ENCODE measurements around the gene PAXIP1. TPM values are rescaled to one million over a fixed set of nuclear protein-coding genes. Genes with fewer than 3 reads are reported as not detected.
A peak's percentile ranks its signal among the peaks of the same experiment; 100 is the strongest.

Gene PAXIP1
- total RNA-seq, 2 donors from 2014 or later = 10.9 to 14.0 TPM

GRCh38 chr7:154916856-154917807, 85.8 kb downstream of the PAXIP1 start:
- intact Hi-C loops (cut with DNase I, micrococcal nuclease) = no loop called here
- DNase-seq = no peak
- ATAC-seq = no peak

- intact Hi-C loops (cut with DNase I, micrococcal nuclease) = no loop called here
- ATAC-seq = no peak
- DNase-seq = no peak
Measured at GRCh38 chr7:154916381-154916780, 86.5 kb downstream of the PAXIP1 start.

- DNase-seq (no peak), ATAC-seq (no peak)
- intact Hi-C loops (cut with DNase I, micrococcal nuclease) = no loop called here
Measured at GRCh38 chr7:154915600-154915999, 87.3 kb downstream of the PAXIP1 start.

DNA sequence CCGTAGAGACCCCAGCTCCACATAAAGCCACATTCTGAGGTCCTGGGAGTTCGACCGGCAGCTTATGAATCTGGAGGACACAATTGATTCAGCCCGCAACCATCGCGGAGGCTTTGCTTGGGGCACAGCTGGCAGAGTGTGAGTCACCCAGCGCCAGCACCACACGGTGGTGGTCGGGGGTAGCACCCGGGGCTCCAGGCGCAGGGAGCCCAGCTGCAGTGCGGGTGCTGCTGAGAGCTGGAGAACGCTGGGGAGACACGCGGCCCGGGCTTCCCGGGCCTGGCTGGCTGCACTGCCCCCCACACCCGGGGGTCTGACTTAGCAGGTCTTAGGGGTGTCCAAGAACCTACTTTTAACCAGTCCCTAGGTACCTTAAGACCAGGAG, 87.9 kb downstream of the PAXIP1 start:
- intact Hi-C loops (cut with DNase I, micrococcal nuclease) = no loop called here
- no peak for ATAC-seq
- DNase-seq = no peak

GRCh38 chr7:154914308-154914995, 88.5 kb downstream of the PAXIP1 start:
- ATAC-seq = no peak
- DNase-seq = no peak
- intact Hi-C loops (cut with DNase I, micrococcal nuclease) = no loop called here

DNA sequence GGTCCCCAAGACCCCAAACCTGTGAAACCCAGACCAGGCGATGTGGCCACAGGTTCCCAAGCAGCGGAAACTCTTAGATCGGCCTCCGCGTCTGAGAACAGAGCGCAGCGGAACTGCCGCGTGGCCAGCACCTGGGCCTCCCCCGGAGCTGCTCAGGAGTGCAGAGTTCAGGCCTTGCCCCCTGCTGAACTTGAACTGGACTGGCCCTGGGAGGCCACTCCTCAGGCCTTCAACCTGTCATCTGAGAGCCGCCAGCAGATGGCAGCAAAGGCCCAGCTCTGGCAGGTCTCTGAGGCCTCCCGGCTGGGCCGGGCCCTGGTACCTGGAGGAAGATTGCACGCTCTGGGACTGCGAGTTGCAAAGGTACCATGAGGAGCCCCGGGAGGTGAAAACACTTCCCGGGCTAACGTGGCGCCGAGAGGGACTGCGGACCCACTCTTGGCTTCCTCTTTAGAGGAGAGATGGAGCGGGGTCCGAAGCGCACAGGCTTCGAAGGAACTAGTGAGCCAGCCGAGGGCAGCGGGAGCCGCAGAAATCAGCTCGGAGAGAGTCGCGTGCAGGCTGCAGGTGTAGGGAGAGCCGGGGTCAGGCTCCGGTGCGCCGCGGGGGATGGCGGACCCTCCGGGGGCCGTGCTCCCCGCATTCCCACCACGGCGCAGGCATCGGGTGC, 89.2 kb downstream of the PAXIP1 start:
- peak; percentile 99 for ATAC-seq
- intact Hi-C loops (cut with DNase I, micrococcal nuclease) = no loop called here
- DNase-seq = peak; percentile 69 to 95

GRCh38 chr7:154912871-154913637, 89.9 kb downstream of the PAXIP1 start:
- DNase-seq (no peak), ATAC-seq (no peak)
- intact Hi-C loops (cut with DNase I, micrococcal nuclease) = no loop called here

DNA sequence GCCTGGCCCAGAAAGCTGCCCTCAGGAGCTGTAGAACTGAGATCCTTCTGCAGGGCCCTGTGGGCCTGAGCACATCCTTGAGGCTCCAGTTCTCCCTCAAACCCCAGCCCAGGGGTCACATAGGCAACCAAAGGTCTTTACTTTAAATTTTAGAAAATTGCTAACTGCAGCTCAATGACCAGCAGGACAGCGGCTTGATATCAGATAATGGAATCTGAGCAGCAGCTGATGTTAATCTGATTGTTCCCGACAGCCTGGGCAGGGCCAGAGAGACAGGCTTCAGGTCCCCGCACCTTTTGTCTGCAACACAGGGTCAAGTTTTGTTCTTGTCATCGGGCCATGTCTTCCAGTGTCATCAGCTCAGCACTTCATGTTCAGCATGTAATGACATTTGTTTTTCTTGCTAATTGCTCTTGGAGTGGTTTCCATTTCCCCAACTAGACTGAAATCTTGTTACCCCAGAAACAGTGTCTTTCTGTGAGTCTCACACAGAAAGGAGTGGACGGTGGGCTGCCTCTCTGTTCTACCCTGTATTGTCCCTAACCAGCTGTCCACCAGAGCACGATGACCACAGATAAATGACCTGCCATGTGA, 91.0 kb downstream of the PAXIP1 start:
- no peak for DNase-seq
- no peak for ATAC-seq
- intact Hi-C loops (cut with DNase I, micrococcal nuclease) = no loop called here

- intact Hi-C loops (cut with DNase I, micrococcal nuclease) = no loop called here
- no peak for ATAC-seq
- no peak for DNase-seq
Measured at GRCh38 chr7:154911411-154911810, 91.5 kb downstream of the PAXIP1 start.

GRCh38 chr7:154910977-154911376, 91.9 kb downstream of the PAXIP1 start:
- no peak for ATAC-seq
- no peak for DNase-seq
- intact Hi-C loops (cut with DNase I, micrococcal nuclease) = no loop called here

DNA sequence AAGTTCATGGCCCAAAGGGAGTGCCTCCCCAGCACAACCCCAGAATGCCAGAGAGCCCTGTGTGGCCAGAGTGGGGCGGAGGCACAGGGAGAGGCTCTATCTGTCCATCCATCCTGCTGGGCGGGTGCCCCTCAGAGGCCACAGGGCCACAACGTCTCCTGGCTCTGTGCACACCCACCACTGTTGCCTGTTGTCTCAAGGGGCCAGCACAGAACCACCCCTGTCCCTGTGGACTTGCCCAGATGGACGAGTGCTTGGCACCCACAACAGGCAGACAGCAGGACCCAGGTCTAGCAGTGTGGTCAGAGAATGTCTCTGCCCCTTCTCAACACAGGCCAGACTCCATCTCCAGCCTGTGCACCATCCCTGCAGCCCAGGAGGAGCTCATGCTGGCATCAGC, 92.8 kb downstream of the PAXIP1 start:
- DNase-seq (no peak), ATAC-seq (no peak)
- intact Hi-C loops (cut with DNase I, micrococcal nuclease) = no loop called here

GRCh38 chr7:154909241-154910105, 93.5 kb downstream of the PAXIP1 start:
- intact Hi-C loops (cut with DNase I, micrococcal nuclease) = no loop called here
- DNase-seq = no peak
- ATAC-seq = no peak

DNA sequence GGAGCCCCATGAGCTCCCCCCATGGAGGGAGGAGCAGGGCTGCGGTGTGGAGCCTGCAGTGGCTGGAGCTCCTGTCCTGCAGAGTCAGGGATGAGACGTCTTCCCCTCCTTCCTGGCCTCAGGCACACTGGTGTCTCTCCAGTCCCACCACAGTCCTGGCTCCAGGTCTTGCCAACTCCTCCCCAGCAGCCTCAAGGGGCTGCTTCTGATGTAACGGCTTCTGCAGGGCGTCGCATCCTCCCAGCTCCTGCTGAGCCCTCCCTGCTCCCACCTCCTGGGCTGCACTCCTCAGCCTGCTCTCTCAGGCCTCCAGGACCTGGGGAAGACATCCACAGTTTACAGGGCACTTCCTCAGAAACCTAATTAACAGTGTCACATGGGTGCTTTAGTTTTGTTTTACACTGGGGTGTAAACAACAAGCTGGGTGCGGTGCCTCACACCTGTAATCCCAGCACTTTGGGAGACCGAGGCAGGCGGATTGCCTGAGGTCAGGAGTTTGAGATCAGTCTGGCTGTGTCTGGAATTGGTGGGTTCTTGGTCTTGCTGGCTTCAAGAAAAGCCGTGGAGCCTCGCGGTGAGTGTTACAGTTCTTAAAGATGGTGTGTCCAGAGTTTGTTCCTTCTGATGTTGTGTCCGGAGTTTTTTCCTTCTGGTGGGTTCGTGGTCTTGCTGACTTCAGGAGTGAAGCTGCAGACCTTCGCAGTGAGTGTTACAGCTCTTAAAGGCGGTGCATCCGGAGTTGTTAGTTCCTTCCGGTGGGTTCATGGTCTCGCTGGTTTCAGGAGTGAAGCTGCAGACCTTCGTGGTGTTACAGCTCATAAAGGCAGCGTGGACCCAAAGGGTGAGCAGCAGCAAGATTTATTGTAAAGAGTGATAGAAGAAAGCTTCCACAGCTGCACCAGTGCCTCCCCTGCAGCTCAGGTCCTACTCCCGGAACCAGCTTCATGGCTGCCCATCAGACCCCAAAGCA, 95.0 kb downstream of the PAXIP1 start:
- no peak for DNase-seq
- intact Hi-C loops (cut with DNase I, micrococcal nuclease) = no loop called here
- ATAC-seq = no peak

- intact Hi-C loops (cut with DNase I, micrococcal nuclease) = no loop called here
- DNase-seq (no peak), ATAC-seq (no peak)
Measured at GRCh38 chr7:154906736-154907355, 96.1 kb downstream of the PAXIP1 start.

DNA sequence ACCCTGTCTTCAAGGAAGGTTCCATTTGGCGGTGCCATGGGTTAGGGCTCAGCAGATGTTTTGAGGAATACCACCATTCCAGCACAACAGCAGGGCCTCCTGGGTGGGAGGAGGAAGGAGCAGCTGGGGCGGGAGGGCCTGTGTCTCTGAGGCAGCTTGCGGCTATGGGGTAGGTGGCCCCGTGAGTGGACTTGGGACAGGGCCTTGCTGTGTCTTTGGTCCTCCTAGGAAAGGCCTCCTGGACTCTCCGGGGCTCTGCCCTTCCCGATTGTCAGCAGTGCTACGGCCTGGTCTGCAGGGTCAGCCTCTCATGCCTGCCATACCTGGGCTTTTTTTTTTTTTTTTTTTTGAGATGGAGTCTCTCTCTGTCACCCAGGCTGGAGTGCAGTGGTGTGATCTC, 96.7 kb downstream of the PAXIP1 start:
- ATAC-seq (no peak), DNase-seq (no peak)
- intact Hi-C loops (cut with DNase I, micrococcal nuclease) = no loop called here

DNA sequence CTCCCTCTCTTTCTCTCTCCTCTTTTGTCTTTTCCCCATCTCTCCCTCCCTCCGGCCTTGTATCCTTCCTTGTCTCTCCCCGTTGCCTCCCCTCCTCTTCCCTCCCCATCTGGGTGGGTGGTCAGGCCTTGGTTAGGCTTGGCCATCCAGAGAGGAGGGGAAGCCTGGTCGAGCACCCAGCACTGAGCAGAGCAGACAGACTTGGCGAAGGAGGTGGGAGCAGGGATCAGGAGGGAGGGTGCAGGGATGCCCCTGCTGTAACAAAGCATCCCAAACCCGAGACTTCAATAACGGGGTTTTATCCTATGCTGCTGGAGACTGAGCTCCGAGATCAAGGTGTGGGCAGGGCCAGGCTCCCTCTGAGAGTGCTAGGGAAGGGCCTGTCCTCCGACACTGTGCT, 97.3 kb downstream of the PAXIP1 start:
- DNase-seq (no peak), ATAC-seq (no peak)
- intact Hi-C loops (cut with DNase I, micrococcal nuclease) = no loop called here

All from left colon (tissue), 2 donors.